Upper lobe of right lung (tissue), 1 donor: Measurements from ENCODE around the gene RIBC2. TPM values are rescaled to one million over a fixed set of nuclear protein-coding genes. Genes with fewer than 3 reads are reported as not detected.
"Not testable (repeated sequence)": the region's sequence is repeated elsewhere in the genome, so short reads cannot be mapped to it uniquely, and the experiment has no call there.

Experiments used
- ATAC-seq: fragments of 200-7000 bp; cut with Tn5 transposase; one replicate; pipeline ENCODE4 v1.9.1; 2020; ENCODE audit warnings: mild to moderate bottlenecking, moderate library complexity
- DNase-seq: peaks from one replicate; pipeline ENCODE4 v3.0.0-alpha.2; 2020
- H3K27ac ChIP-seq: fragments of 200-600 bp; one replicate; pipeline ENCODE4 v1.8.0; 2022
- H3K27me3 ChIP-seq: fragments of 200-600 bp; one replicate; pipeline ENCODE4 v1.8.0; 2022; ENCODE audit warnings: mild to moderate bottlenecking
- H3K36me3 ChIP-seq: fragments of 200-600 bp; one replicate; pipeline ENCODE4 v1.8.0; 2022
- H3K4me1 ChIP-seq: fragments of 200-600 bp; one replicate; pipeline ENCODE4 v1.8.0; 2022
- H3K4me3 ChIP-seq: fragments of 200-600 bp; one replicate; pipeline ENCODE4 v1.8.0; 2022; ENCODE audit warnings: mild to moderate bottlenecking
- H3K9me3 ChIP-seq: fragments of 200-600 bp; one replicate; pipeline ENCODE4 v1.8.0; 2022
- CTCF ChIP-seq: fragments of 200-600 bp; IDR thresholded peaks from one replicate; pipeline ENCODE4 v1.8.0; 2022; ENCODE audit warnings: antibody characterized with exemption
- intact Hi-C: fragments of 100-400 bp; cut with DNase I; formaldehyde crosslinking; loops from one replicate; pipeline ENCODE4 v1.11.0; 2022
- total RNA-seq: library from RNA; stranded (reverse); fragmentation: NEBNext Ultra II Directional; extraction: Animal tissue kit (Norgen Biotek cat#: 25700); gene quantifications from one replicate; pipeline ENCODE4 v1.2.1, GENCODE V29; 2021
- donor health status: DM: no; HTN: yes; CAD: no; lungs with severe emphysema.

Gene RIBC2
- total RNA-seq, 1 donor from 2014 or later = not detected

GRCh38 chr22:45448431-45448830 lies 34.9 kb downstream of the RIBC2 start:
- Histone ChIP-seq H3K4me3 (no peak overlapping the region), H3K36me3 (no peaks in the 10 kb centered on the region), H3K4me1 (peaks cover 11% of the 10 kb centered on the region), H3K9me3 (no peaks in the 10 kb centered on the region), H3K27ac (no peak overlapping the region), H3K27me3 (no peaks in the 10 kb centered on the region)
- no peak for TF ChIP-seq CTCF
- ATAC-seq = peak; percentile 28
- intact Hi-C loops = no loop called here
- DNase-seq = no peak

GRCh38 chr22:45449442-45449841 lies 35.9 kb downstream of the RIBC2 start:
- H3K4me3 ChIP-seq, intact Hi-C loops, H3K27me3 ChIP-seq, H3K9me3 ChIP-seq, DNase-seq, ATAC-seq, H3K27ac ChIP-seq, H3K36me3 ChIP-seq: not testable (repeated sequence)
- H3K4me1 ChIP-seq = peaks cover 11% of the 10 kb centered on the region

GRCh38 chr22:45450101-45450785 lies 36.8 kb downstream of the RIBC2 start:
- ATAC-seq = no peak
- no peak for DNase-seq
- TF ChIP-seq CTCF = no peak
- intact Hi-C loops = no loop called here
- peak overlapping the region; percentile 71 for H3K27ac ChIP-seq
- no peak overlapping the region for H3K4me3 ChIP-seq
- peaks cover 11% of the 10 kb centered on the region for H3K4me1 ChIP-seq
- H3K27me3 ChIP-seq = peaks cover 5% of the 10 kb centered on the region
- H3K9me3 ChIP-seq = no peaks in the 10 kb centered on the region
- no peaks in the 10 kb centered on the region for H3K36me3 ChIP-seq

- H3K9me3 ChIP-seq = no peaks in the 10 kb centered on the region
- no peak for ATAC-seq
- H3K27ac ChIP-seq = peak overlapping the region; percentile 71
Measured at GRCh38 chr22:45450921-45451651, 37.6 kb downstream of the RIBC2 start.

GRCh38 chr22:45451972-45452371 lies 38.5 kb downstream of the RIBC2 start:
- TF ChIP-seq CTCF = no peak
- DNase-seq (no peak), ATAC-seq (no peak)
- Histone ChIP-seq H3K4me1 (peaks cover 11% of the 10 kb centered on the region), H3K36me3 (no peaks in the 10 kb centered on the region), H3K9me3 (no peaks in the 10 kb centered on the region), H3K27me3 (peaks cover 5% of the 10 kb centered on the region), H3K27ac (peak overlapping the region; percentile 66), H3K4me3 (no peak overlapping the region)
- intact Hi-C loops = no loop called here

More at GRCh38 chr22:45450921-45451651, 37.6 kb downstream of the RIBC2 start:
- peaks cover 5% of the 10 kb centered on the region for H3K27me3 ChIP-seq
- H3K4me1 ChIP-seq = peaks cover 11% of the 10 kb centered on the region
- no peak for DNase-seq
- no peak overlapping the region for H3K4me3 ChIP-seq
- intact Hi-C loops = no loop called here
- no peak for TF ChIP-seq CTCF
- no peaks in the 10 kb centered on the region for H3K36me3 ChIP-seq

- intact Hi-C loops = no loop called here
- Histone ChIP-seq H3K27ac (no peak overlapping the region), H3K9me3 (no peaks in the 10 kb centered on the region), H3K4me1 (peaks cover 11% of the 10 kb centered on the region), H3K36me3 (no peaks in the 10 kb centered on the region), H3K27me3 (peaks cover 5% of the 10 kb centered on the region), H3K4me3 (no peak overlapping the region)
- ATAC-seq (no peak), DNase-seq (no peak)
- no peak for TF ChIP-seq CTCF
Measured at GRCh38 chr22:45452565-45453379, 39.3 kb downstream of the RIBC2 start.
